ENCODE results near the gene LRP1B. TPM values are rescaled to one million over a fixed set of nuclear protein-coding genes. Genes with fewer than 3 reads are reported as not detected.

The LRP1B gene
- total and polyA plus RNA-seq, 2 of the 8 experiments (the other 6 are each of a cell fraction or from before 2014, with no cell fraction given) = 0.03 TPM; not detected in 1

DNA sequence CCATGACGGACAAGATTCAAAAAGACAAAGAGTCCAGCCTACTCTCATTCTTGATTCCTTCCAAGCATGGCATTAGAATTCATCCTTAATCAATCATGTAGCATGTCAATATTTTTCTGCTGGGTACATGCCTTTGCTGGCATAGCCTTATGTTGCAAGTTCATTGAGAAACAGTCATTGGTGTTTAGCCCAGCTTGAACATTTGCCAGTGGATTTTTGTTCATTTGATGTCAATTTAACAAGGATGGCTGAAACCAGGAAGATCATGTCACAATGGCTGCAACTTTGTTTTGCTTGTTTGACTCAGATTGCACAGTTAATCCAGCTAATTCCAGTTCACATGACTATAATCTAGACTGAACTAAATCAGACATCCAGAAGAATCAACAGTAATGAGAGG lies 1132.2 kb downstream of the LRP1B start:
- Histone ChIP-seq H3K27me3 (replicated peaks in 1 of 4; ENCODE audit: control insufficient read depth in 3 of 4, extremely low read depth in 1 of 4, insufficient read depth in 3 of 4, low read length in 3 of 4) (no peaks in the 10 kb centered on the region), H4K20me1 (replicated peaks in 1 of 2; ENCODE audit: control insufficient read depth in 1 of 2, insufficient read depth in 2 of 2, low read length in 2 of 2) (no peaks in the 10 kb centered on the region), H2AFZ (ENCODE audit: low read length) (no peak overlapping the region), H4K91ac (replicated peaks; ENCODE audit: insufficient read length, low read length) (no peak overlapping the region), H2AK5ac (ENCODE audit: low read depth, low read length) (no peak overlapping the region), H2BK20ac (ENCODE audit: low read length) (no peak overlapping the region), H3K4me2 (ENCODE audit: insufficient read depth in 1 of 2, low read depth in 2 of 2, low read length in 2 of 2) (no peak overlapping the region), H3K56ac (replicated peaks; ENCODE audit: insufficient read length, low read depth, low read length) (no peak overlapping the region), H3K18ac (ENCODE audit: extremely low read depth, low read length) (no peak overlapping the region), H2BK120ac (replicated peaks; ENCODE audit: low read depth, low read length) (no peak overlapping the region), H3K14ac (ENCODE audit: insufficient read length) (no peak overlapping the region), H3K9me3 (ENCODE audit: insufficient read depth in 2 of 2, low read depth in 1 of 2, low read length in 1 of 2) (no peaks in the 10 kb centered on the region), H2BK5ac (ENCODE audit: low read depth, low read length) (no peak overlapping the region), H3K79me2 (ENCODE audit: control insufficient read depth in 1 of 2, insufficient read depth in 2 of 2, low read length in 2 of 2) (no peaks in the 10 kb centered on the region), H3K23ac (ENCODE audit: insufficient read length) (no peak overlapping the region), H3K23me2 (ENCODE audit: low read depth, low read length) (no peaks in the 10 kb centered on the region; the same call in 1 of the 2 replicates), H4K5ac (ENCODE audit: insufficient read length, low read depth, low read length) (no peak overlapping the region), H3K27ac (ENCODE audit: low read depth, low read length) (no peak overlapping the region), H3K79me1 (ENCODE audit: low read depth, low read length) (no peaks in the 10 kb centered on the region), H3K4ac (replicated peaks; ENCODE audit: insufficient read length, low read depth, low read length) (no peak overlapping the region), H2BK15ac (ENCODE audit: low read length) (no peak overlapping the region), H3K9ac (replicated peaks in 1 of 4; ENCODE audit: extremely low read depth in 1 of 4, low read depth in 3 of 4, low read length in 3 of 4) (no peak overlapping the region), H3K4me3 (ENCODE audit: extremely low read depth in 1 of 4, insufficient read depth in 2 of 4, low read depth in 3 of 4, low read length in 4 of 4) (no peak overlapping the region), H3K4me1 (replicated peaks in 1 of 4; ENCODE audit: control insufficient read depth in 3 of 4, insufficient read depth in 4 of 4, low read length in 3 of 4) (no peaks in the 10 kb centered on the region; a peak in 1 of 7 replicates), H2BK12ac (ENCODE audit: low read depth, low read length) (no peak overlapping the region), H3K36me3 (ENCODE audit: control insufficient read depth in 2 of 4, insufficient read depth in 4 of 4, low read length in 3 of 4) (no peaks in the 10 kb centered on the region), H4K8ac (ENCODE audit: extremely low read depth, insufficient read depth, low read length) (no peak overlapping the region)
- DNase-seq (ENCODE audit: low read depth in 1 of 2, low spot score in 2 of 2) (no peak), FAIRE-seq (no peak)
- 86% methylated on average over 1 of the region's 1 CpG; no CpG with 5 or more reads in 1 of the 2 experiments for WGBS, 2 experiments (ENCODE audit: extremely low coverage in 1 of 2, insufficient coverage in 1 of 2, insufficient read length in 1 of 2, insufficient replicate concordance in 2 of 2, low coverage in 1 of 2, low lambda C conversion rate in 2 of 2, missing lambda C conversion rate in 1 of 2)
- no peak for TF ChIP-seq SP1 (IDR thresholded peaks at IDR 0.05; ENCODE audit: low read depth, low read length)
- TF ChIP-seq KDM4A (IDR thresholded peaks at IDR 0.05; ENCODE audit: low read depth, low read length, severe bottlenecking) = no peak
- no peak for TF ChIP-seq TAF7 (optimal IDR thresholded peaks at IDR 0.05; ENCODE audit: borderline replicate concordance, low read depth, low read length)
- TF ChIP-seq, protein P1, sequence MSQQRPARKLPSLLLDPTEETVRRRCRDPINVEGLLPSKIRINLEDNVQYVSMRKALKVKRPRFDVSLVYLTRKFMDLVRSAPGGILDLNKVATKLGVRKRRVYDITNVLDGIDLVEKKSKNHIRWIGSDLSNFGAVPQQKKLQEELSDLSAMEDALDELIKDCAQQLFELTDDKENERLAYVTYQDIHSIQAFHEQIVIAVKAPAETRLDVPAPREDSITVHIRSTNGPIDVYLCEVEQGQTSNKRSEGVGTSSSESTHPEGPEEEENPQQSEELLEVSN (IDR thresholded peaks at IDR 0.05) = no peak
- no peak for TF ChIP-seq RFX5 (IDR thresholded peaks at IDR 0.05; ENCODE audit: borderline replicate concordance, low read depth, low read length)
- no peak for TF ChIP-seq NRF1 (IDR thresholded peaks at IDR 0.05; ENCODE audit: low read depth, low read length)
- CTCF ChIA-PET (ENCODE audit: partially characterized antibody) = no interaction called here
- POLR2A ChIA-PET (ENCODE audit: partially characterized antibody) = no interaction called here

Measured in H1 (cell line).